ENCODE data around the gene ERC2. TPM values are rescaled to one million over a fixed set of nuclear protein-coding genes. Genes with fewer than 3 reads are reported as not detected.

ERC2 gene
- total RNA-seq, 1 donor from 2014 or later = 7.4 TPM

GRCh38 chr3:55585856-55586255 lies 882.4 kb downstream of the ERC2 start:
- FAIRE-seq (no peak), DNase-seq (ENCODE audit: low read depth) (no peak)
- H3K27ac Mint-ChIP-seq (ENCODE audit: unreplicated experiment) = no peak overlapping the region
- no peaks in the 10 kb centered on the region for H3K36me3 Mint-ChIP-seq (ENCODE audit: low read depth, unreplicated experiment)
- Histone ChIP-seq H3K4me1 (ENCODE audit: insufficient read depth, low read length) (no peaks in the 10 kb centered on the region), H2AFZ (ENCODE audit: low read depth, low read length) (no peak overlapping the region), H3K36me3 (ENCODE audit: insufficient read depth, low read length) (no peaks in the 10 kb centered on the region), H3K4me3 (ENCODE audit: insufficient read depth, low read depth, low read length) (no peak overlapping the region), H3K27me3 (ENCODE audit: insufficient read depth, low read length) (peaks cover 2% of the 10 kb centered on the region), H3K27ac (ENCODE audit: low read depth, low read length) (no peak overlapping the region), H3K9me3 (ENCODE audit: insufficient read depth, low read depth, low read length) (no peaks in the 10 kb centered on the region), H4K20me1 (ENCODE audit: insufficient read depth, low read length) (no peaks in the 10 kb centered on the region), H3K79me2 (ENCODE audit: insufficient read depth, low read length) (no peaks in the 10 kb centered on the region), H3K9ac (ENCODE audit: low read length) (no peak overlapping the region), H3K4me2 (ENCODE audit: low read length) (no peak overlapping the region)
- H3K27me3 Mint-ChIP-seq (ENCODE audit: low read depth, unreplicated experiment) = no peaks in the 10 kb centered on the region
- no peak for TF ChIP-seq CTCF (IDR thresholded peaks at IDR 0.05; ENCODE audit: insufficient read depth, low read depth, low read length)
- no peak for TF ChIP-seq EZH2 (IDR thresholded peaks at IDR 0.05; ENCODE audit: insufficient read depth, low read length)
- H3K4me1 Mint-ChIP-seq (ENCODE audit: low read depth, unreplicated experiment) = no peaks in the 10 kb centered on the region
- H3K9me3 Mint-ChIP-seq (ENCODE audit: unreplicated experiment) = no peaks in the 10 kb centered on the region
- H3K4me3 Mint-ChIP-seq (ENCODE audit: unreplicated experiment) = no peak overlapping the region

- no peaks in the 10 kb centered on the region for H4K20me1 ChIP-seq (ENCODE audit: insufficient read depth, low read length)
- H3K4me1 ChIP-seq (ENCODE audit: insufficient read depth, low read length) = no peaks in the 10 kb centered on the region
- H3K27me3 ChIP-seq (ENCODE audit: insufficient read depth, low read length) = peaks cover 2% of the 10 kb centered on the region
- no peaks in the 10 kb centered on the region for H3K4me1 Mint-ChIP-seq (ENCODE audit: low read depth, unreplicated experiment)
- H3K9ac ChIP-seq (ENCODE audit: low read length) = no peak overlapping the region
- no peaks in the 10 kb centered on the region for H3K36me3 ChIP-seq (ENCODE audit: insufficient read depth, low read length)
- H3K4me2 ChIP-seq (ENCODE audit: low read length) = no peak overlapping the region
- no peak overlapping the region for H3K4me3 Mint-ChIP-seq (ENCODE audit: unreplicated experiment)
- H3K9me3 Mint-ChIP-seq (ENCODE audit: unreplicated experiment) = peaks cover 2% of the 10 kb centered on the region
- H3K79me2 ChIP-seq (ENCODE audit: insufficient read depth, low read length) = no peaks in the 10 kb centered on the region
- H3K27ac Mint-ChIP-seq (ENCODE audit: unreplicated experiment) = no peak overlapping the region
- H3K27me3 Mint-ChIP-seq (ENCODE audit: low read depth, unreplicated experiment) = no peaks in the 10 kb centered on the region
- DNase-seq (ENCODE audit: low read depth) (no peak), FAIRE-seq (no peak)
- H3K27ac ChIP-seq (ENCODE audit: low read depth, low read length) = no peak overlapping the region
- TF ChIP-seq EZH2 (IDR thresholded peaks at IDR 0.05; ENCODE audit: insufficient read depth, low read length) (no peak), CTCF (IDR thresholded peaks at IDR 0.05; ENCODE audit: insufficient read depth, low read depth, low read length) (no peak)
- H3K9me3 ChIP-seq (ENCODE audit: insufficient read depth, low read depth, low read length) = no peaks in the 10 kb centered on the region
- no peak overlapping the region for H3K4me3 ChIP-seq (ENCODE audit: insufficient read depth, low read depth, low read length)
- no peaks in the 10 kb centered on the region for H3K36me3 Mint-ChIP-seq (ENCODE audit: low read depth, unreplicated experiment)
- H2AFZ ChIP-seq (ENCODE audit: low read depth, low read length) = no peak overlapping the region
Measured at GRCh38 chr3:55584716-55585368, 883.4 kb downstream of the ERC2 start.

GRCh38 chr3:55584030-55584429 lies 884.2 kb downstream of the ERC2 start:
- Histone ChIP-seq H3K9me3 (ENCODE audit: insufficient read depth, low read depth, low read length) (no peaks in the 10 kb centered on the region), H3K36me3 (ENCODE audit: insufficient read depth, low read length) (no peaks in the 10 kb centered on the region), H3K79me2 (ENCODE audit: insufficient read depth, low read length) (no peaks in the 10 kb centered on the region), H3K27ac (ENCODE audit: low read depth, low read length) (no peak overlapping the region), H4K20me1 (ENCODE audit: insufficient read depth, low read length) (no peaks in the 10 kb centered on the region), H3K9ac (ENCODE audit: low read length) (no peak overlapping the region), H3K4me3 (ENCODE audit: insufficient read depth, low read depth, low read length) (no peak overlapping the region), H2AFZ (ENCODE audit: low read depth, low read length) (no peak overlapping the region), H3K4me2 (ENCODE audit: low read length) (no peak overlapping the region), H3K4me1 (ENCODE audit: insufficient read depth, low read length) (no peaks in the 10 kb centered on the region), H3K27me3 (ENCODE audit: insufficient read depth, low read length) (peaks cover 2% of the 10 kb centered on the region)
- Mint-ChIP-seq H3K9me3 (ENCODE audit: unreplicated experiment) (peaks cover 2% of the 10 kb centered on the region), H3K4me3 (ENCODE audit: unreplicated experiment) (no peak overlapping the region), H3K36me3 (ENCODE audit: low read depth, unreplicated experiment) (no peaks in the 10 kb centered on the region), H3K27me3 (ENCODE audit: low read depth, unreplicated experiment) (no peaks in the 10 kb centered on the region), H3K4me1 (ENCODE audit: low read depth, unreplicated experiment) (no peaks in the 10 kb centered on the region), H3K27ac (ENCODE audit: unreplicated experiment) (no peak overlapping the region)
- no peak for DNase-seq (ENCODE audit: low read depth)
- FAIRE-seq = no peak
- TF ChIP-seq EZH2 (IDR thresholded peaks at IDR 0.05; ENCODE audit: insufficient read depth, low read length) (no peak), CTCF (IDR thresholded peaks at IDR 0.05; ENCODE audit: insufficient read depth, low read depth, low read length) (no peak)

Data from astrocyte (in vitro differentiated cells and primary cell).